Measurements from ENCODE around the gene PRTFDC1.

Gene PRTFDC1

GRCh38 chr10:24929056-24929544 lies 23.3 kb downstream of the PRTFDC1 start:
- H3K9me2 ChIP-seq (replicated peaks; ENCODE audit: insufficient read depth, low read length), result no peaks in the 10 kb centered on the region
- H2AFZ ChIP-seq (ENCODE audit: low read depth, low read length, severe bottlenecking), result no peak overlapping the region
- no peaks in the 10 kb centered on the region for H3K27me3 ChIP-seq (ENCODE audit: low read length)
- TF ChIP-seq EZH2phosphoT487 (conservative IDR thresholded peaks at IDR 0.05; ENCODE audit: low read length), result no peak
- no peak for TF ChIP-seq CTCF (IDR thresholded peaks at IDR 0.05; ENCODE audit: insufficient read depth, low read length, poor library complexity, severe bottlenecking)
- no peaks in the 10 kb centered on the region for H3F3A ChIP-seq (ENCODE audit: insufficient read depth)
- no peaks in the 10 kb centered on the region for H3K79me2 ChIP-seq (ENCODE audit: insufficient read depth, low read length)
- H3K36me3 ChIP-seq (ENCODE audit: low read length), result no peaks in the 10 kb centered on the region
- no peak overlapping the region for H3K9ac ChIP-seq (ENCODE audit: low read length)
- no peak overlapping the region for H3K27ac ChIP-seq (ENCODE audit: low read depth, low read length)
- H3K4me2 ChIP-seq (ENCODE audit: low read depth, low read length, poor library complexity, severe bottlenecking), result no peak overlapping the region
- H3K4me3 ChIP-seq (ENCODE audit: insufficient read depth, low read length, poor library complexity, severe bottlenecking), result no peak overlapping the region
- H3K9me3 ChIP-seq (ENCODE audit: insufficient read depth, low read length), result no peaks in the 10 kb centered on the region
- H4K20me1 ChIP-seq (ENCODE audit: low read depth, low read length), result no peaks in the 10 kb centered on the region

DNA sequence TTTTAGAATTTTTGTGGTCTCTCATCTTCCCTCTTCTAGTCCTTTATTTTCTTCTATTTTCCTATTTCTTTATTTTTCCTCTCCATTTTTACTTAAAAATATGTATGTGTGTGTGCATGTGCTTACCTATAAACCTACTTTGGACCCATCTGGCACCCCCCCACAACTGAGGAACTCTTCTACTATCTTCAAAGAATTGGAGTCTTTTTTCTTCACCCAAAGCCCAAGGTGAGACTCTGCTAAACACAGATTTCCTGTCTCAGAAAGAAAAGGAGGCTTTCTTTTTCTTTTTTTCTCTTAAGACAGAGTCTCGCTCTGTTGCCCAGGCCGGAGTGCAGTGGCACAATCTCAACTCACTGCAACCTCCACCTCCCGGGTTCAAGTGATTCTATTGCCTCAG lies 24.2 kb downstream of the PRTFDC1 start:
- no peaks in the 10 kb centered on the region for H3K9me3 ChIP-seq (ENCODE audit: insufficient read depth, low read length)
- no peaks in the 10 kb centered on the region for H3K36me3 ChIP-seq (ENCODE audit: low read length)
- no peak overlapping the region for H3K9ac ChIP-seq (ENCODE audit: low read length)
- H3K79me2 ChIP-seq (ENCODE audit: insufficient read depth, low read length), result no peaks in the 10 kb centered on the region
- H3K9me2 ChIP-seq (replicated peaks; ENCODE audit: insufficient read depth, low read length), result no peaks in the 10 kb centered on the region
- H3K27me3 ChIP-seq (ENCODE audit: low read length), result no peaks in the 10 kb centered on the region
- no peak overlapping the region for H3K4me3 ChIP-seq (ENCODE audit: insufficient read depth, low read length, poor library complexity, severe bottlenecking)
- H3K4me2 ChIP-seq (ENCODE audit: low read depth, low read length, poor library complexity, severe bottlenecking), result no peak overlapping the region
- no peak overlapping the region for H3K27ac ChIP-seq (ENCODE audit: low read depth, low read length)
- no peaks in the 10 kb centered on the region for H3F3A ChIP-seq (ENCODE audit: insufficient read depth)
- H2AFZ ChIP-seq (ENCODE audit: low read depth, low read length, severe bottlenecking), result no peak overlapping the region
- H4K20me1 ChIP-seq (ENCODE audit: low read depth, low read length), result no peaks in the 10 kb centered on the region
- TF ChIP-seq EZH2phosphoT487 (conservative IDR thresholded peaks at IDR 0.05; ENCODE audit: low read length) (no peak), CTCF (IDR thresholded peaks at IDR 0.05; ENCODE audit: insufficient read depth, low read length, poor library complexity, severe bottlenecking) (no peak)

DNA sequence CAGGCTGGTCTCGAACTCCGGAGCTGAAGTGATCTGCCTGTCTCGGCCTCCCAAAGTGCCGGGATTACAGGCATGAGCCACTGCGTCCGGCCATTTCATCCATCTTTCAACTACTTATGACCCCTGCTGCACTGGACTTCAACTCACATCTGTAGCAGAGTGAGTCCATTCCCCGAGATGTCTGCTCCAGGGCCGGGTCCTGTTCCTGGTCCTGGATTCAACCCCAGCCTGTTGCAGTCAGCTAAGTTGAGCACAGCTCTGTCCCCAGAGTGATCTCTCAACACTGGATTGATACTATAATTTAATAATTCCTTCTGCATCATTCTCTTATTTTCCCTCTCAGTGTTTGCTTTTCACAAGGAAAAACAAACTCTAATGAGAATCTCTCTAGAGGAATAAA lies 25.8 kb downstream of the PRTFDC1 start:
- Histone ChIP-seq H3K9me3 (ENCODE audit: insufficient read depth, low read length) (no peaks in the 10 kb centered on the region), H3K79me2 (ENCODE audit: insufficient read depth, low read length) (no peaks in the 10 kb centered on the region), H2AFZ (ENCODE audit: low read depth, low read length, severe bottlenecking) (no peak overlapping the region), H3K9me2 (replicated peaks; ENCODE audit: insufficient read depth, low read length) (no peaks in the 10 kb centered on the region), H4K20me1 (ENCODE audit: low read depth, low read length) (no peaks in the 10 kb centered on the region), H3K9ac (ENCODE audit: low read length) (no peak overlapping the region), H3K36me3 (ENCODE audit: low read length) (no peaks in the 10 kb centered on the region), H3K4me3 (ENCODE audit: insufficient read depth, low read length, poor library complexity, severe bottlenecking) (no peak overlapping the region), H3K4me2 (ENCODE audit: low read depth, low read length, poor library complexity, severe bottlenecking) (no peak overlapping the region), H3K27me3 (ENCODE audit: low read length) (no peaks in the 10 kb centered on the region), H3F3A (ENCODE audit: insufficient read depth) (no peaks in the 10 kb centered on the region), H3K27ac (ENCODE audit: low read depth, low read length) (no peak overlapping the region)
- TF ChIP-seq CTCF (IDR thresholded peaks at IDR 0.05; ENCODE audit: insufficient read depth, low read length, poor library complexity, severe bottlenecking) (no peak), EZH2phosphoT487 (conservative IDR thresholded peaks at IDR 0.05; ENCODE audit: low read length) (no peak)
